Psoas muscle (tissue), 8 donors: ENCODE data around the gene PLEKHA6. TPM values are rescaled to one million over a fixed set of nuclear protein-coding genes. Genes with fewer than 3 reads are reported as not detected.

Source experiments
- ATAC-seq, 4 donors: fragments of 200-7000 bp; cut with Tn5 transposase; one replicate each; pipeline ENCODE4 v1.9.1; 2020; ENCODE audit warnings: moderate library complexity in 3 of 4, mild to moderate bottlenecking in 2 of 4
- DNase-seq, 2 donors: peaks; one replicate each; pipeline ENCODE4 v3.0.0-alpha.2; 2020
- H3K27ac ChIP-seq: fragments of 200-600 bp; one replicate; pipeline ENCODE4 v1.8.0; 2022
- H3K27me3 ChIP-seq, 3 donors: fragments of 200-600 bp in 1 of 3; one replicate each; pipeline versions ENCODE4 v1.6.1 to v1.8.0; 2013 to 2022; ENCODE audit warnings: low read length in 2 of 3, mild to moderate bottlenecking in 2 of 3, moderate library complexity in 1 of 3; ENCODE audit not compliant: insufficient read depth in 3 of 3
- H3K36me3 ChIP-seq, 2 donors: fragments of 200-600 bp in 1 of 2; one replicate each; pipeline versions ENCODE4 v1.6.1 to v1.8.0; 2013 to 2022; ENCODE audit warnings: low read depth in 1 of 2, mild to moderate bottlenecking in 1 of 2, moderate library complexity in 1 of 2; ENCODE audit not compliant: insufficient read depth in 1 of 2
- H3K4me1 ChIP-seq: fragments of 200-600 bp; one replicate; pipeline ENCODE4 v1.8.0; 2022
- H3K4me3 ChIP-seq: fragments of 200-600 bp; one replicate; pipeline ENCODE4 v1.8.0; 2022; ENCODE audit warnings: mild to moderate bottlenecking
- H3K9me3 ChIP-seq: fragments of 200-600 bp; one replicate; pipeline ENCODE4 v1.8.0; 2022
- WGBS, 3 donors: extraction: QIAGEN DNeasy Blood & Tissue Kit; methylation state at CpG; one replicate each; pipeline versions ENCODE4 v1.1.6 to v1.1.7; 2013; 5-methylcytosine and 5-hydroxymethylcytosine counted together
- intact Hi-C, 2 donors: fragments of 100-400 bp; cut with DNase I; formaldehyde crosslinking; loops; one replicate each; pipeline versions ENCODE4 v1.11.0 to v1.14.2; 2022
- polyA plus RNA-seq, 3 donors: library from polyadenylated mRNA; stranded (reverse); fragments of 200-250 nt; gene quantifications; one replicate each; pipeline ENCODE4 v1.2.3, GENCODE V29; 2013
- total RNA-seq, 4 donors: library from RNA; stranded (reverse); fragmentation: NEBNext Ultra II Directional in 2 of 4; extraction: Animal tissue kit (Norgen Biotek cat#: 25700) in 2 of 4; gene quantifications; one replicate each; pipeline versions ENCODE4 v1.2.1 to v1.2.4, GENCODE V29; 2021 to 2023
- TF ChIP-seq, protein P1 (sequence below): fragments of 200-600 bp; IDR thresholded peaks from one replicate; pipeline ENCODE4 v1.8.0; 2022; ENCODE audit warnings: antibody characterized with exemption
- donor health status: healthy with polysubstance abuse.
- donor health status: DM: no; HTN: no; CAD: no; lungs with moderate emphysema.
- donor health status: Bipolar disorder and iron deficiency.
- donor health status: healthy.
- donor health status: DM: yes; HTN: yes; CAD: no.
- donor health status: DM: no; HTN: no; CAD: no.
- donor health status: DM: no; HTN: no; CAD: no.
- donor health status: DM: yes; HTN: yes; CAD: no.

The PLEKHA6 gene
- total and polyA plus RNA-seq, 7 donors: 0.92 to 7.1 (median 1.7) TPM

DNA sequence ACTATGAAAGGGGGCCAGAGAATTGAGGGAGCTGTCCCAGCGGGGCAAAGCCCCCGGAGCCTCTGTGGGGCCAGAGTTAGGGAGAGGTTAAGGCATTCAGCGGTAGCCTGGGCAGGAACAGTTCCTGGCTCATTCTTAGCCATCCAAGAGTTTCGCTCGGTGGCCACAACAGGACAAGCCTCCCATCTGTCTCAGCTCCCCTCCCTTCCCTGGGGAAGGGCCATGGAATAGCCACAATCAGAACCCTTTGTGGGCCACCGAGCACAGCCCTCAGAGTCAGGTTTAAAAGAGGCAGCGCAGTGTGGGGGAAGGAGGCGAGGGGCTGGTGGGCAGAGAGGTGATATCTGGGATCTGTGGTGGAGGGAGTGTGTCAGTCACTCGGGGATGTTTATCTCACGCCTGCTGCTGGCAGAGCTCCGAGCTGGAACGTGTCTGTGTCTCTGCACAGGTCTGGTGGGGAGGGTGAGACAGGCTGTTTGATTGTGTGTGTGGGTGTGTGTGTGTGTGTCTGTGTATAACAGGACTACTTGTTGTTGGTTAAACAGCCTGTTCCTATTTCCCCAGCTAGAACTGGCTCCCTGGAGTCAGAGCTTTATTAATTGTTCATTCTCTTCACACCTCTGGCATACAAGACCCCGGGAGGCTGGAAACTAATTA lies 96.3 kb downstream of the PLEKHA6 start:
- H3K9me3 ChIP-seq: no peaks in the 10 kb centered on the region
- H3K4me3 ChIP-seq: no peak overlapping the region
- peak in 1 of 2 donors; percentile 62 for DNase-seq
- no peak for ATAC-seq
- no peak overlapping the region for H3K27ac ChIP-seq
- H3K36me3 ChIP-seq: no peaks in the 10 kb centered on the region
- no peaks in the 10 kb centered on the region for H3K27me3 ChIP-seq
- intact Hi-C loops: no loop called here
- 36 to 48% (median 40%) methylated on average over 13 of the region's 13 CpGs for WGBS, 3 donors
- H3K4me1 ChIP-seq: no peaks in the 10 kb centered on the region
- TF ChIP-seq, protein P1, sequence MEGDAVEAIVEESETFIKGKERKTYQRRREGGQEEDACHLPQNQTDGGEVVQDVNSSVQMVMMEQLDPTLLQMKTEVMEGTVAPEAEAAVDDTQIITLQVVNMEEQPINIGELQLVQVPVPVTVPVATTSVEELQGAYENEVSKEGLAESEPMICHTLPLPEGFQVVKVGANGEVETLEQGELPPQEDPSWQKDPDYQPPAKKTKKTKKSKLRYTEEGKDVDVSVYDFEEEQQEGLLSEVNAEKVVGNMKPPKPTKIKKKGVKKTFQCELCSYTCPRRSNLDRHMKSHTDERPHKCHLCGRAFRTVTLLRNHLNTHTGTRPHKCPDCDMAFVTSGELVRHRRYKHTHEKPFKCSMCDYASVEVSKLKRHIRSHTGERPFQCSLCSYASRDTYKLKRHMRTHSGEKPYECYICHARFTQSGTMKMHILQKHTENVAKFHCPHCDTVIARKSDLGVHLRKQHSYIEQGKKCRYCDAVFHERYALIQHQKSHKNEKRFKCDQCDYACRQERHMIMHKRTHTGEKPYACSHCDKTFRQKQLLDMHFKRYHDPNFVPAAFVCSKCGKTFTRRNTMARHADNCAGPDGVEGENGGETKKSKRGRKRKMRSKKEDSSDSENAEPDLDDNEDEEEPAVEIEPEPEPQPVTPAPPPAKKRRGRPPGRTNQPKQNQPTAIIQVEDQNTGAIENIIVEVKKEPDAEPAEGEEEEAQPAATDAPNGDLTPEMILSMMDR: no peak

DNA sequence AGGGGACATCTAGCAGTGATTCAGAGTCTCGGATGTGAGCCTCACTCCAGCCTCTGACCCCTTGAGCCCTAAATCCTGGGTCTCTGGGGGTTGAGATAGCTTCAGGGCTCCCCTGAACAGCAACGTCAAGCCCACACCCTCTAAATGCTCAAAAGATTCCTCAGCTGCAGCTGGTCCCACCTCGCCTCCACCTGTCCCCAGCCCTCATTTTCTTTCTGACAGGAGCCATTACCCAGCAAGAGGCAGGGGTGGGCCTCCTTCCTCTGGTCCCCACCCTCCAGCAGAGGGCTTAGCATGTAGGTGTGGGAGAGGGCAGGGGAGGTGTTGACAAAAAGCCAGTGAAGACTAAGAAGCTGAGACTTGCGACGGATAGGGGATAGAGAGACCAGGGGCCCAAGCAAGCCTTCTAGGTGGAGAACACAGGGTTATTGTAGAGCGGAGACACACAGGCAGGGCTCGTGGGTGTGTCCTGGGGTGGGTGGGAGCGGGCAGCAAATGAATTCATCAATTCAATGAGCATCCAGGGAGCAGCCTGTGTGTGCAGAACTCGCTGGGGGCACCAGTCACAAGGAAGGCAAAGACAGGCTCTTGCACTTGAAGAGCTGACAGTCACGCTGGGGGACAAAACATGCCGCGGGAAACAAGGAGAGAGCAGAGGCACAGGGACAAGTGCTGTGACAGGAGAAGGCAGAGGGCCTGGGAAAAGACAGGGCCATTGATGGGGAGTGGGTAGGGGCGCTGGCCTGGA lies 97.0 kb downstream of the PLEKHA6 start:
- intact Hi-C loops: no loop called here
- Histone ChIP-seq H3K4me1 (no peaks in the 10 kb centered on the region), H3K4me3 (no peak overlapping the region), H3K27me3 (no peaks in the 10 kb centered on the region), H3K27ac (no peak overlapping the region), H3K36me3 (no peaks in the 10 kb centered on the region), H3K9me3 (no peaks in the 10 kb centered on the region)
- 73 to 81% (median 78%) methylated on average over 13 of the region's 13 CpGs for WGBS, 3 donors
- DNase-seq (no peak), ATAC-seq (no peak)
- TF ChIP-seq, protein P1: no peak

DNA sequence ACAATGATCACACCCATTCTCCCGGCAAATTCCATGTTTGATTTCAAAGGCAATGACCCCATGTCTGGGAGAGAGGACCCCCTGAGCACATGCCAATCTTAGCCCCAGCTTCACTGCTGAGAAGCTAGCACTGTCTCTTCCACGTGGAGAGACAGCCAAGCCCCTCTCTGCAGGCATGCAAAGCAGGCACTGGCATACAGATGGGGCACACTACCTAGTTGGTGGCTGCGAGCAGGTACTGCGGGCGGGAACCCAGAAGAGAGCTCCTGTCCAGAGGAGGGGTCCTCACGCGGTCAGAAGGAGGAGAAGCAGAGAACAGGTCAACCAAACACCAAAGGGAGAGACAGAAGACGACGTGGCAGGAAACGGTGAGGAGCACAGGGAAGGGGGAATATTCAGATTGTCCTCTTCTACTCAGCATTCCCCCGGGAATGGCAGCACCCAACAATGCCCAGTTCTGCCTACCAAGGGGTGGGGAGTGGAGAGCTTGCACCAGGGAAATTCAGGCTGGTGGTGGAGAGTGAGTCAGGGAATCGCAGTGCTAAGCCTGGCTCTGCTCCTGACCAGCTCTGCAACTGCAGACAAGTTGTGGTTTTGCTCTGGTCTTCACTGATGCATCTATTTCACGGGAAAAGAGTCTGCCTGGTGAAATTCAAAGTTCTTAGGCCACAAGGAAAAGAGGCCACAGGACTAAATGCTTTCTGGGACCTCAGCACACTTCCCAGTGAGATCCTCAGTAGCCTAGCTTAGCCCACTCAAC lies 97.8 kb downstream of the PLEKHA6 start:
- Histone ChIP-seq H3K27ac (no peak overlapping the region), H3K36me3 (no peaks in the 10 kb centered on the region), H3K4me1 (no peaks in the 10 kb centered on the region), H3K9me3 (no peaks in the 10 kb centered on the region), H3K27me3 (no peaks in the 10 kb centered on the region), H3K4me3 (no peak overlapping the region)
- WGBS, 3 donors: 73 to 90% (median 76%) methylated on average over 13 of the region's 13 CpGs
- ATAC-seq (no peak), DNase-seq (no peak)
- intact Hi-C loops: no loop called here
- TF ChIP-seq, protein P1: no peak

DNA sequence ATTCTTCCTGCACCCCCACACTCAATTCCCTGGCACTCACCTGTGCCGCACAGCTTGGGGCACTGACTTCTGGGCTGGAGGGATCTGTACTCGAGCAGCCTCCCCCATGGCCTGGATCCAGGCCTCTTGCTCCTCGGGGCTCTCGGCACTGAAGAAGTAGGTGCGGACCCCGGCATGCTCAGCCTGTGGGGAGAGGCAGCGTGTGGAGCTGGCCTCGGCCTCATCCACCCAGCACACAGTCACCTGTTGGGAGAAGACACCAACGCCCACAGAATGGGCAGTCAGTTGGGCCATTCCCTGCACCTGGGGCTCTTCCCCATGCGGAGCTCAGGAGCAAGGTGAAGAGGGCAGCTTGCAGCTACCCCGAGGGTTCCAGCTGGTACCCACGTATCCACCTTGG lies 98.5 kb downstream of the PLEKHA6 start:
- Histone ChIP-seq H3K36me3 (no peaks in the 10 kb centered on the region), H3K27ac (no peak overlapping the region), H3K4me1 (no peaks in the 10 kb centered on the region), H3K27me3 (no peaks in the 10 kb centered on the region), H3K4me3 (no peak overlapping the region), H3K9me3 (no peaks in the 10 kb centered on the region)
- TF ChIP-seq, protein P1: no peak
- DNase-seq (no peak), ATAC-seq (no peak)
- WGBS, 3 donors: 94 to 97% (median 96%) methylated on average over 12 of the region's 12 CpGs
- intact Hi-C loops: no loop called here
